Activated T-cell treated with anti-CD3 and anti-CD28 coated beads, Interleukin-2, amount 50 U/mL, for 24 hours (primary cell): Measurements from ENCODE around the gene WDFY4.

Experiments used
- DNase-seq: peaks from one replicate; pipeline ENCODE4 v3.0.0-alpha.2; 2020
- H3K27ac Mint-ChIP-seq: 2 replicates; pipeline ENCODE4 v1.8.0; 2020; ENCODE audit warnings: mild to moderate bottlenecking, mixed read lengths
- H3K27me3 Mint-ChIP-seq: 2 replicates; pipeline ENCODE4 v1.8.0; 2020; ENCODE audit warnings: mixed read lengths
- H3K36me3 Mint-ChIP-seq: 2 replicates; pipeline ENCODE4 v1.8.0; 2020; ENCODE audit warnings: low read depth, mixed read lengths
- H3K4me1 Mint-ChIP-seq: 2 replicates; pipeline ENCODE4 v1.8.0; 2020; ENCODE audit warnings: low read depth, mixed read lengths
- H3K4me3 Mint-ChIP-seq: 2 replicates; pipeline ENCODE4 v1.8.0; 2020; ENCODE audit warnings: mild to moderate bottlenecking, moderate library complexity, mixed read lengths
- H3K9me3 Mint-ChIP-seq: 2 replicates; pipeline ENCODE4 v1.8.0; 2020; ENCODE audit warnings: mixed read lengths

Gene WDFY4

GRCh38 chr10:48935577-48935976, 250.9 kb downstream of the WDFY4 start:
- H3K36me3 Mint-ChIP-seq: no peaks in the 10 kb centered on the region
- no peaks in the 10 kb centered on the region for H3K9me3 Mint-ChIP-seq
- no peaks in the 10 kb centered on the region for H3K4me1 Mint-ChIP-seq
- no peak for DNase-seq
- H3K4me3 Mint-ChIP-seq: no peak overlapping the region
- H3K27me3 Mint-ChIP-seq: no peaks in the 10 kb centered on the region
- no peak overlapping the region for H3K27ac Mint-ChIP-seq

GRCh38 chr10:48937796-48938195, 253.1 kb downstream of the WDFY4 start:
- no peaks in the 10 kb centered on the region for H3K27me3 Mint-ChIP-seq
- DNase-seq: no peak
- H3K9me3 Mint-ChIP-seq: no peaks in the 10 kb centered on the region
- H3K27ac Mint-ChIP-seq: no peak overlapping the region
- H3K4me1 Mint-ChIP-seq: no peaks in the 10 kb centered on the region
- H3K36me3 Mint-ChIP-seq: no peaks in the 10 kb centered on the region
- H3K4me3 Mint-ChIP-seq: no peak overlapping the region

DNA sequence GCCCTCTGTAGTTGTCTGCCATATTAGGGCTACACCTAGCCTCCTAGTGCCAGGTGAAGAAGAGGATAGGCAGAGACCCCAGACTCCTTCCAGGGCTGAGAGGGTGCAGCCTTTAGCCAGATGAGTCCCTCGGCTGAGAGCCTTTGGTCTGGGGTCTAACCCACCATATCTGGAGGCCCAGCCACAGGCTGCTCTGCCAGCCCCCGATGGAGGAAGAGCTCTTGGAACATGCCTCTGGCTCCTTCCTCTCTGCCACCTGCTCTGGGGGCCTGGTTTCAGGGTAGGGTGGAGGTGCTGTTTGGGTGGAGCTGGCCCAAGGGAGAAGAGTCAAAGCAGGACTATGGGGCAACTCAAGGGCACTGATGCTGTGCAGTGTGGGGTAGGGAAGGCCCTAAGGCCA, 253.6 kb downstream of the WDFY4 start:
- no peaks in the 10 kb centered on the region for H3K27me3 Mint-ChIP-seq
- H3K36me3 Mint-ChIP-seq: no peaks in the 10 kb centered on the region
- DNase-seq: no peak
- no peak overlapping the region for H3K4me3 Mint-ChIP-seq
- H3K4me1 Mint-ChIP-seq: no peaks in the 10 kb centered on the region
- H3K9me3 Mint-ChIP-seq: no peaks in the 10 kb centered on the region
- H3K27ac Mint-ChIP-seq: no peak overlapping the region

GRCh38 chr10:48938990-48939536, 254.4 kb downstream of the WDFY4 start:
- no peaks in the 10 kb centered on the region for H3K4me1 Mint-ChIP-seq
- no peak for DNase-seq
- H3K27ac Mint-ChIP-seq: no peak overlapping the region
- H3K36me3 Mint-ChIP-seq: no peaks in the 10 kb centered on the region
- no peaks in the 10 kb centered on the region for H3K27me3 Mint-ChIP-seq
- H3K4me3 Mint-ChIP-seq: no peak overlapping the region
- H3K9me3 Mint-ChIP-seq: no peaks in the 10 kb centered on the region

DNA sequence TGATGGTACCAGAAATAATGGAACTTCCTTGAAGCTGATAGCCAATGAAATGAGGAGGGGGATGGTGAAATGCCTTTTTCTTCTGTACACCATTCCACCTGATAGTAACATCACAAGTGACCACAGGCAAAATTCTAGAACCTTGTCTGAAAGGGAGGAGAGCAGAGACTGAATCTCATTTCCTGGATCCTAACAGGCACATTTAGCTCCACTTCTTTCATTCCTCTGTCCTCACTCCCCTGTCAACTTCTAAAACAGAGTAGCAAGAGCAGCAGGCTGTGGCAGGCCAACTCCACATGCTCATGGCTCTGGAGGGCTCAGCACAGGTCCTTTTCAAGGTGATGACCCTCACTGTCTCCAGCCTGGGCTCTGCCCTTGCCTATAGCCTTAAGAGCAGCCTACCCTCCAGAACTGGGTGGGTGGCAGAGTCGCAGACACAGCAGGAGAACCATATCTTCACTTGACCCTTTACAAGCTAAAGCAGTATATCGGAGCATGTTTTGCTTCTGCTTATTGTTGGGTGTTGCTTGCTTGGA, 255.2 kb downstream of the WDFY4 start, which contains the start of gene LRRC18:
Gene LRRC18, minus strand, starts transcription at position 51 of the 536 bp plus-strand sequence. CDS start 25,685 bp downstream, outside the sequence.
- Mint-ChIP-seq H3K4me3 (no peak within 1 kb of the TSS), H3K27ac (no peak within 1 kb of the TSS), H3K27me3 (no peaks in the 10 kb centered on the region), H3K4me1 (no peaks in the 10 kb centered on the region), H3K9me3 (no peaks in the 10 kb centered on the region), H3K36me3 (no peaks in the 10 kb centered on the region)
- no peak for DNase-seq

GRCh38 chr10:48940372-48940771, 255.7 kb downstream of the WDFY4 start:
- DNase-seq: no peak
- Mint-ChIP-seq H3K27me3 (no peaks in the 10 kb centered on the region), H3K4me1 (no peaks in the 10 kb centered on the region), H3K27ac (no peak overlapping the region), H3K36me3 (no peaks in the 10 kb centered on the region), H3K4me3 (no peak overlapping the region), H3K9me3 (no peaks in the 10 kb centered on the region)

DNA sequence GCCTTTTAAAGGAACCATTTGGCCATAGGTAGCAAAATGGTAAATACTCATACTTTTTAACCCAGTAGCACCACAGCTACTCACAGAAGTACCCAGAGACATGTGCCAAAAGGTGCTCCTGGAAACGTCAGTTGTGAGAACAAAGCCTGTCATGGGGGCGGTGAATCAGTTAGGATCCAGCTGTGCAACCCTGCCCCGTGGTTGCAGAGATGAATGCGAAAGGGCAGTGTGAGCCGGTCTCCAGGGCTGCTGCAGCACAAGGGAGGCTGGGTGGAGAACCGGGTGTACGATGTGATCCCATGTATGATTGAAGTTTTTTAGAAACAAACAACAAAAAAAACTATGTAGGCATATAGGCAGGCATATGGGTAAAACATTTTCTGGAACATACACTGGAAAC, 256.3 kb downstream of the WDFY4 start:
- Mint-ChIP-seq H3K27me3 (no peaks in the 10 kb centered on the region), H3K9me3 (no peaks in the 10 kb centered on the region), H3K27ac (no peak overlapping the region), H3K4me1 (no peaks in the 10 kb centered on the region), H3K36me3 (no peaks in the 10 kb centered on the region), H3K4me3 (no peak overlapping the region)
- DNase-seq: no peak

DNA sequence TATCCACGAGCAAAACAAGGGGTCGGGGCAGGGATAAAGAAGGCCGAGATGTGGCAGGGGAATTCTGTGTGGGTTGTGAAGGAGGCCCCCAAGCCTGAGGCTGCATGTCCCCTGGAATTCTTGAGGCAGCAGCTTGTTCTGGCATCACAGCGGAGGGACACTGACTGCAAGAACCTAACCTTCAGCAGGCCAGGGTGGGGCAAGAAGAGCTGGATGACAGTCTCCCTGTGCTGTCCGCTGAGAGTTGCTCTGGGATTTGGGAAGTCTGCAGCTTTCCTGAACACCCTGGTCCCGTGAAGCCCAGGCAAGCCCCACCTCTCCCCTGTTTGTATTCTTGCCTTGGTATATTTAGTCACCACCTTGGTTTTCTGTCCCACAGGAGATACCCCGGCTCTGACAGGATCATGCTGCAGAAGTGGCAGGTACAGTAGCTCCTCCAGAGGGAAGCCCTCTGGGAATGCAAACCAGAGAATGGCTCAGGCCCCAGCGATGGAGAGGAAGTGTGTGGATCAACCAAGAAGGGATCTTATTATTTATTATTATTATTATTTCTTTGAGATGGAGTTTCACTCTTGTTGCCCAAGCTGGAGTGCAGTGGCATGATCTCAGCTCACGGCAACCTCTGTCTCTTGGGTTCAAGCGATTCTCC, 256.9 kb downstream of the WDFY4 start:
- H3K27me3 Mint-ChIP-seq: no peaks in the 10 kb centered on the region
- no peaks in the 10 kb centered on the region for H3K4me1 Mint-ChIP-seq
- DNase-seq: no peak
- no peak overlapping the region for H3K27ac Mint-ChIP-seq
- no peaks in the 10 kb centered on the region for H3K36me3 Mint-ChIP-seq
- no peaks in the 10 kb centered on the region for H3K9me3 Mint-ChIP-seq
- no peak overlapping the region for H3K4me3 Mint-ChIP-seq

DNA sequence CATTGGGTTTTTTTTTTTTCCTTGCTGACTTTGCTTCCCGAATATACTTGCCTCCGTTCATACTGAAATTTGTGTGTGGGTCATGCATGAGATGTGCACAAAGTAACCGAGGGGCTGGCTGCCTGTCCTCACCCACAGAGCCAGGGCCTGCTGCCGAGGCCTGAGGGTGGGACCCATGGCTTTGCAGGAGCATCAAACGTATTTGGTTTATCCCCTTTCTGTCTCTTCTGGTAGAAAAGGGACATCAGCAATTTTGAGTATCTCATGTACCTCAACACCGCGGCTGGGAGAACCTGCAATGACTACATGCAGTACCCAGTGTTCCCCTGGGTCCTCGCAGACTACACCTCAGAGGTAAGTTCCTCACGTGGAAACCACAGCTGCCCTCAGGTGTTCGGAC, 258.4 kb downstream of the WDFY4 start:
- no peak for DNase-seq
- Mint-ChIP-seq H3K4me1 (no peaks in the 10 kb centered on the region), H3K27me3 (no peaks in the 10 kb centered on the region), H3K27ac (no peak overlapping the region), H3K4me3 (no peak overlapping the region), H3K36me3 (no peaks in the 10 kb centered on the region), H3K9me3 (no peaks in the 10 kb centered on the region)

GRCh38 chr10:48944171-48944570, 259.5 kb downstream of the WDFY4 start:
- no peak overlapping the region for H3K27ac Mint-ChIP-seq
- DNase-seq: no peak
- no peaks in the 10 kb centered on the region for H3K4me1 Mint-ChIP-seq
- H3K36me3 Mint-ChIP-seq: no peaks in the 10 kb centered on the region
- no peaks in the 10 kb centered on the region for H3K27me3 Mint-ChIP-seq
- H3K9me3 Mint-ChIP-seq: no peaks in the 10 kb centered on the region
- no peak overlapping the region for H3K4me3 Mint-ChIP-seq

GRCh38 chr10:48945441-48946130, 260.9 kb downstream of the WDFY4 start:
- Mint-ChIP-seq H3K27ac (no peak overlapping the region), H3K4me1 (no peaks in the 10 kb centered on the region), H3K9me3 (no peaks in the 10 kb centered on the region), H3K27me3 (no peaks in the 10 kb centered on the region), H3K36me3 (no peaks in the 10 kb centered on the region), H3K4me3 (no peak overlapping the region)
- no peak for DNase-seq

GRCh38 chr10:48946332-48946731, 261.7 kb downstream of the WDFY4 start:
- H3K27me3 Mint-ChIP-seq: no peaks in the 10 kb centered on the region
- no peaks in the 10 kb centered on the region for H3K4me1 Mint-ChIP-seq
- no peaks in the 10 kb centered on the region for H3K9me3 Mint-ChIP-seq
- H3K4me3 Mint-ChIP-seq: no peak overlapping the region
- no peaks in the 10 kb centered on the region for H3K36me3 Mint-ChIP-seq
- H3K27ac Mint-ChIP-seq: no peak overlapping the region
- DNase-seq: no peak

DNA sequence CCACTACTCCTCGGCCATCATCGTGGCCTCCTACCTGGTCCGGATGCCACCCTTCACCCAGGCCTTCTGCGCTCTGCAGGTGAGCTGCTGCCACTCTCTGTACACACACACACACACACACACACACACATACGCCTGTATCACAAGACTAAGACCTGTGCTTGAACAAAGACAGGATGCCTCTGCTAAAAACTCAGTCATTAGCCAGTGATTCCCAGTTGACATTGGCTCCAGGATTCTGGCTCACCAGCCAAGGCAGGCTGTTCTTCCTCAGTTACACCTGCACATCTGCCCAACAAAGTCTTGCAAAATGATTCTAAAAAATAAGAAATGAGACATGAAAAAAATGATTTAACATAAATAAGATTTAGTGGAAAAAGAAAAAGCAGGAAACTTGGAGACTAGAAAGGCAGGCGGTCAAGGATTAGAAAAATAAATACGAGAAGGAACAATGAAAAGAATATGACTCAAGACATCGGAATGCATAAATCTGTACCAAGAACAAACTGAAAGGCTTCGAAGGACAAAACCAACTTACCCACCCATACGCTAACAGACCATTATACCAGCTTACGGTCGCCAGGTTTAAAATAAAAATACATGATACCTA, 262.3 kb downstream of the WDFY4 start:
- no peaks in the 10 kb centered on the region for H3K9me3 Mint-ChIP-seq
- H3K4me1 Mint-ChIP-seq: no peaks in the 10 kb centered on the region
- H3K4me3 Mint-ChIP-seq: no peak overlapping the region
- H3K27ac Mint-ChIP-seq: no peak overlapping the region
- no peak for DNase-seq
- no peaks in the 10 kb centered on the region for H3K36me3 Mint-ChIP-seq
- H3K27me3 Mint-ChIP-seq: no peaks in the 10 kb centered on the region

- no peak for DNase-seq
- Mint-ChIP-seq H3K36me3 (no peaks in the 10 kb centered on the region), H3K27ac (no peak overlapping the region), H3K4me1 (no peaks in the 10 kb centered on the region), H3K27me3 (no peaks in the 10 kb centered on the region), H3K9me3 (no peaks in the 10 kb centered on the region), H3K4me3 (no peak overlapping the region)
These were observed 263.2 kb downstream of the WDFY4 start for GRCh38 chr10:48947690-48948469.
